Osteoblast (primary cell): ENCODE data around the gene TBKBP1. TPM values are rescaled to one million over a fixed set of nuclear protein-coding genes. Genes with fewer than 3 reads are reported as not detected.

ENCODE experiments used
- DNase-seq: peaks from one replicate; pipeline ENCODE4 v3.0.0; 2011; ENCODE audit warnings: low spot score, mixed read lengths; ENCODE audit not compliant: insufficient read length; ENCODE audit errors: missing footprints
- H2AFZ ChIP-seq: 2 replicates; pipeline ENCODE4 v1.6.0; 2011; ENCODE audit warnings: mild to moderate bottlenecking, low read length
- H3K27ac ChIP-seq: 2 replicates; pipeline ENCODE4 v1.5.1; 2011; ENCODE audit warnings: mild to moderate bottlenecking, low read depth, low read length, moderate library complexity
- H3K27me3 ChIP-seq: 2 replicates; pipeline ENCODE4 v1.6.0; 2012; ENCODE audit warnings: mild to moderate bottlenecking, control low read depth, inconsistent platforms, low read length, moderate library complexity; ENCODE audit not compliant: insufficient read depth
- H3K36me3 ChIP-seq: 2 replicates; pipeline ENCODE4 v1.5.1; 2011; ENCODE audit warnings: mild to moderate bottlenecking, low read length, control low read depth, moderate library complexity; ENCODE audit not compliant: insufficient read depth
- H3K4me1 ChIP-seq: 2 replicates; pipeline ENCODE4 v1.5.1; 2011; ENCODE audit warnings: mild to moderate bottlenecking, low read length, control low read depth, moderate library complexity; ENCODE audit not compliant: insufficient read depth
- H3K4me2 ChIP-seq: 2 replicates; pipeline ENCODE4 v1.6.0; 2011; ENCODE audit warnings: mild to moderate bottlenecking, low read length; ENCODE audit not compliant: insufficient read depth
- H3K4me3 ChIP-seq: fragments of 200-600 bp; sonication (generic); 3 replicates; pipeline ENCODE4 v1.5.1; 2012; ENCODE audit warnings: mild to moderate bottlenecking, low read length, inconsistent platforms; ENCODE audit not compliant: insufficient read depth
- H3K79me2 ChIP-seq: 2 replicates; pipeline ENCODE4 v1.6.0; 2012; ENCODE audit warnings: mild to moderate bottlenecking, low read length, control low read depth, inconsistent platforms; ENCODE audit not compliant: insufficient read depth
- H3K9me3 ChIP-seq: 2 replicates; pipeline ENCODE4 v1.5.1; 2011; ENCODE audit warnings: low read depth, low read length, control low read depth
- H4K20me1 ChIP-seq: 2 replicates; pipeline ENCODE4 v1.6.0; 2012; ENCODE audit warnings: mild to moderate bottlenecking, low read length, control low read depth; ENCODE audit not compliant: insufficient read depth
- total RNA-seq: library from RNA; depleted of rRNA; stranded (reverse); fragments of >200 nt; gene quantifications from 2 replicates; pipeline ENCODE4 v1.2.3, GENCODE V29; 2012
- TF ChIP-seq, protein P1 (sequence below): IDR thresholded peaks from 2 replicates; pipeline ENCODE4 v1.5.1; 2011; ENCODE audit warnings: mild to moderate bottlenecking, low read depth, low read length, moderate library complexity; ENCODE audit errors: extremely low read depth

TBKBP1 gene
- total RNA-seq, 1 donor, result 11.9 TPM

DNA sequence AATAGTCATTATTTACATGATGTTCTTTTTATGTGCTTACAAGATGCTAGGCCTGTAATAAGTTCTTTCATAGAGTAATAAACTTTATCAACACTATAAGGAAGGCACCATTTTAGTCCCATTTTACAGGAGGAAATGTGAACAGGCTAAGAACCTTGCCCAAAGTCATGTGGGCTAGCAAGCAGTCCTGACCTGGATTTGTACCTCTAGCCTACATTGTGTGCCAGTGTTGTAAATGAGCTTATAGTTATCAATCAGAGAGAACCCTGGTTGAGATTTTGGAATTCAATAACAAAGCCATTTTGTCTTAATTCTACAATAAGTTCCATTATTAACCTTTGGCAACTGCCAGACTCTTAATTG is 6.7 kb upstream of the TBKBP1 start:
- Histone ChIP-seq H3K27me3 (no peaks in the 10 kb centered on the region), H3K9me3 (no peaks in the 10 kb centered on the region), H3K4me1 (peaks cover 40% of the 10 kb centered on the region), H3K4me2 (no peak overlapping the region), H3K4me3 (no peak overlapping the region), H3K27ac (peak overlapping the region; percentile 70), H3K79me2 (peaks cover under 1% of the 10 kb centered on the region), H2AFZ (no peak overlapping the region), H4K20me1 (peaks cover 16% of the 10 kb centered on the region), H3K36me3 (peaks cover 32% of the 10 kb centered on the region)
- no peak for DNase-seq
- TF ChIP-seq, protein P1, sequence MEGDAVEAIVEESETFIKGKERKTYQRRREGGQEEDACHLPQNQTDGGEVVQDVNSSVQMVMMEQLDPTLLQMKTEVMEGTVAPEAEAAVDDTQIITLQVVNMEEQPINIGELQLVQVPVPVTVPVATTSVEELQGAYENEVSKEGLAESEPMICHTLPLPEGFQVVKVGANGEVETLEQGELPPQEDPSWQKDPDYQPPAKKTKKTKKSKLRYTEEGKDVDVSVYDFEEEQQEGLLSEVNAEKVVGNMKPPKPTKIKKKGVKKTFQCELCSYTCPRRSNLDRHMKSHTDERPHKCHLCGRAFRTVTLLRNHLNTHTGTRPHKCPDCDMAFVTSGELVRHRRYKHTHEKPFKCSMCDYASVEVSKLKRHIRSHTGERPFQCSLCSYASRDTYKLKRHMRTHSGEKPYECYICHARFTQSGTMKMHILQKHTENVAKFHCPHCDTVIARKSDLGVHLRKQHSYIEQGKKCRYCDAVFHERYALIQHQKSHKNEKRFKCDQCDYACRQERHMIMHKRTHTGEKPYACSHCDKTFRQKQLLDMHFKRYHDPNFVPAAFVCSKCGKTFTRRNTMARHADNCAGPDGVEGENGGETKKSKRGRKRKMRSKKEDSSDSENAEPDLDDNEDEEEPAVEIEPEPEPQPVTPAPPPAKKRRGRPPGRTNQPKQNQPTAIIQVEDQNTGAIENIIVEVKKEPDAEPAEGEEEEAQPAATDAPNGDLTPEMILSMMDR, result no peak

DNA sequence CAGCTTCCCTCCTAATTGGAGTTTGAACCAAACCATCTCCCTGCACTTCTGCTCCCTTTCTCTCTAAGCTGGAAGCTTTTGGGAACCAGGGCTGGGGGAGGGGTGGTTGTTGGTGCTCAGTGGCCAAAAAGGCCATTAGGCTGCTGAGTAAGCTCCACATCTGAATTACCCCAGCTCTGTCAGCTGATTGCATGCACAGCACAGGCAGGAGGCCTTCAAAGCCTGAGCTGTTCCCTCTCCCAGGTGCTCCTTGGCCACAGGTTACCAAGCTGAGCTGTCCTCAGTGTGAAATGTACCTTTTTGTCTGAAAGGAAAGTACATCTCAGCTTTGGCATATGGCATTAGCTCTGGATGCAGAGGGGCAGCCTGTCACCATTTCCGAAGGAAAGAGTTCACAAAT is 6.2 kb upstream of the TBKBP1 start:
- Histone ChIP-seq H3K9me3 (no peaks in the 10 kb centered on the region), H3K27ac (peak overlapping the region; percentile 43), H3K4me2 (no peak overlapping the region), H3K4me1 (peaks cover 40% of the 10 kb centered on the region), H3K36me3 (peaks cover 28% of the 10 kb centered on the region), H3K79me2 (no peaks in the 10 kb centered on the region), H3K4me3 (no peak overlapping the region), H4K20me1 (peaks cover 16% of the 10 kb centered on the region), H2AFZ (no peak overlapping the region), H3K27me3 (no peaks in the 10 kb centered on the region)
- TF ChIP-seq, protein P1, result no peak
- DNase-seq, result peak; percentile 84

DNA sequence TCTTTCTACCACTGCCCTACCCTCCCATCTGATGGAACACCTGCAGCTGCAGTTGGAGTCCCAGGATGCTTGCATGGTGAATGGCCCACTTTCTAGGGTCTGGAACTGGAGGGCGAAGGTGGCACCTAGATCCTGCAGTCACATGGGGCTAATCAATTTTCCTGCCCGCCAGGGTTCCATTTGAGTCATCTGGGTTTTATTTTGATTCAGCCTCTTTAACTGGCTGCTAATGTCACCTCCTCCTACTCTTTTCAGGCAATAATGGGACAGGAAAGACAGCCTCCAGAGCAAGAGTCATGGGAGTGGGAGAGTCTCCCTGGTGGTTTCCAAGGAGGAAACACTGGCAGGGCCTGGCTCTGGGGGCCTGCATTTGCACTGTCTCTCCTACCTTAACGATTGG is 3.8 kb upstream of the TBKBP1 start:
- no peak overlapping the region for H2AFZ ChIP-seq
- H3K4me3 ChIP-seq, result no peak overlapping the region
- no peak overlapping the region for H3K4me2 ChIP-seq
- H3K9me3 ChIP-seq, result no peaks in the 10 kb centered on the region
- no peaks in the 10 kb centered on the region for H3K79me2 ChIP-seq
- TF ChIP-seq, protein P1, result no peak
- H3K36me3 ChIP-seq, result peaks cover 5% of the 10 kb centered on the region
- DNase-seq, result no peak
- H3K27ac ChIP-seq, result no peak overlapping the region
- H3K4me1 ChIP-seq, result peaks cover 43% of the 10 kb centered on the region
- no peaks in the 10 kb centered on the region for H3K27me3 ChIP-seq
- H4K20me1 ChIP-seq, result peaks cover 10% of the 10 kb centered on the region

DNA sequence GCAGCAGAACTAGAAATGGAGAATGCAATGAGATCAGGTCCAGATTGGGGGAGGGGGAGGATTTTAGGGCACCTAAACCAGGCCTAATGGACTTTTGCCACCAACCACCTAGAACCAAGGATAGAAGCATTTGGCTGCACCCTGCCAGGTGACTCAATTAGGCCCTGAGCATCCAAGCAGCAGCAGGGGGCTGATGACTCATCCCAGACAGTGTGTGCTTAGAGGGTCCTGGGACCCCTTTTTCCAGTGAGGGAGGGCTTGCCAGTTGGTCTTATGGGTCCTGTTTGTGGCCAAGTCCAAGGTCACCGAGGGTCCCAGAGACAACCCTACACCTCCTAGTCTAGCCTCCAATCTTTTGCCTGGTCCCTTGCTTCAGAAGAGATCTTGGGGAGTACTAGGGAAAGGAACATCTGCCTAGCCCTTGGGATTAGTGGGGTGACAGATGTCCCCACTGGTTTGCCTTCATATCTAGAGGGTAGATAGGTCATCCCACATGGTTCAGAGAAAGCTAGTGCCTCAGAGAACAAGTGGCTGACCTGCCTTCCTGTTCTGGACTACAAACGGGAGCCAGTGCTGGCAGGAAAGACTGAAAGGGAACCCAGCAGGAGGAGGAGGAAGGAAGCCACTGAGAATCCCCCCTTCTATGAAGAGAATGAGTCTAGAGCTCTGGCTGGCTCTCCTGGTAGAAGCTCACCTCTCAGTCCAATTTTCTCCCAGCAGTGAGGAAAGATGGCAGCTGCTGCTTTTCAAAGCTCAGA is 1.6 kb upstream of the TBKBP1 start:
- H3K27ac ChIP-seq, result no peak overlapping the region
- no peak overlapping the region for H3K4me2 ChIP-seq
- peak; percentile 81 for DNase-seq
- H3K4me3 ChIP-seq, result no peak overlapping the region
- no peaks in the 10 kb centered on the region for H3K9me3 ChIP-seq
- H2AFZ ChIP-seq, result no peak overlapping the region
- H3K4me1 ChIP-seq, result peaks cover 25% of the 10 kb centered on the region
- no peaks in the 10 kb centered on the region for H3K36me3 ChIP-seq
- H3K27me3 ChIP-seq, result no peaks in the 10 kb centered on the region
- TF ChIP-seq, protein P1, result no peak
- H4K20me1 ChIP-seq, result no peaks in the 10 kb centered on the region
- H3K79me2 ChIP-seq, result no peaks in the 10 kb centered on the region
